Mucosa of rectum (tissue), 2 donors: ENCODE data around the gene ISG20L2.

Source experiments
- H3K27ac ChIP-seq, 2 donors: one replicate each; pipeline ENCODE4 v1.7.0; 2013; ENCODE audit warnings: inconsistent platforms in 2 of 2, low read depth in 2 of 2, low read length in 2 of 2
- H3K27me3 ChIP-seq, 2 donors: one replicate each; pipeline ENCODE4 v1.7.0; 2013; ENCODE audit warnings: low read length in 2 of 2; ENCODE audit not compliant: control insufficient read depth in 2 of 2, insufficient read depth in 2 of 2
- H3K36me3 ChIP-seq, 2 donors: one replicate each; pipeline ENCODE4 v1.7.0; 2013; ENCODE audit warnings: low read length in 2 of 2; ENCODE audit not compliant: control insufficient read depth in 2 of 2, insufficient read depth in 2 of 2
- H3K4me1 ChIP-seq, 2 donors: one replicate each; pipeline ENCODE4 v1.7.0; 2013; ENCODE audit warnings: low read length in 2 of 2, mild to moderate bottlenecking in 1 of 2; ENCODE audit not compliant: control insufficient read depth in 2 of 2, insufficient read depth in 2 of 2
- H3K4me3 ChIP-seq, 2 donors: one replicate each; pipeline ENCODE4 v1.7.0; 2013; ENCODE audit warnings: low read length in 2 of 2
- H3K9ac ChIP-seq, 2 donors: one replicate each; pipeline ENCODE4 v1.7.0; 2013; ENCODE audit warnings: low read length in 2 of 2, low read depth in 1 of 2, mild to moderate bottlenecking in 1 of 2
- H3K9me3 ChIP-seq, 2 donors: one replicate each; pipeline ENCODE4 v1.7.0; 2013; ENCODE audit warnings: low read length in 2 of 2; ENCODE audit not compliant: control insufficient read depth in 2 of 2
- donor health status: healthy.
- donor health status: Normal muscosa, but diverticular disease.

The ISG20L2 gene

DNA sequence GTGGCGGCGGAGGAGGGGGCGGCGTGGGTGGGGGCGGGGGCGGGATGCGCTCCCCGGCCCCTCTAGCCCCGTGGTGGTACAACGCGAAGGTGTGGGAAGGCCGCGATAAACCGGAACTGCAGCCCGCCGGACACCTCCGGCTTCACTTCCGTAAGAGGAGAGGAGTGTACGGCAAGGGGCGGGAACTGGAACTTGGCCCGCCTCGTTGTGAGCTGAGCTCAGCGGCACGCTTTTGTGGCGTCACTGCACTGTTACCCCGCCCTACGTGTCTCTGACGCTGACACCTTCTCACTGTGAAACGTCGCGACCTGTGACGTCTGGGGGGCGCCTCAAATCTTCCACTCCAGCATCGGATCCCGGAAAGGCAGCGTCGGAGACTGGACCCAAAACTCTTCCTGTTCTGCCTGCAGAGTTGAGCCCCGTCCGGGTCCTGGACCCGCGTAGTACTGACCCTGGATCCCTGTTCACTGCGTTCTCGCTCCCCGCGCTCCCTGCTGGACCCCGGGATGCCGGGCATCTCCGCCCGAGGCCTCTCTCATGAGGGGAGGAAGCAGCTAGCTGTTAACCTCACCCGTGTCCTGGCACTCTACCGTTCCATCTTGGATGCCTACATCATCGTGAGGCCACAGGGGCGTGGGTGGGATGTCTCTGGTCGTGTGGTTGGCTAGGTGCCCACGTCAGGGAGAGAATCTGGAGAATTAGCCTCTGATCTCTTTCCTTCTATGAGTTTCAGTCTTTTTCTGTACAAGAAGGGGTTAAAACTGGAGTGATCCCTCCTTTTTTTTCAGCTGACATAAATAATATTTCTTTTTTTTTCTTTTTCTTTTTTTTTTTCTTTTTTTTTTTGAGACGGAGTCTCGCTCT, at the start of gene ISG20L2:
TSS of gene ISG20L2 (minus strand) at position 168 of the 864 bp plus-strand sequence. CDS start 1,114 bp downstream, outside the sequence.
- Histone ChIP-seq H3K4me1 (peaks cover 35 to 36% of the 10 kb centered on the region in 2 donors), H3K36me3 (peaks cover 27 to 34% of the 10 kb centered on the region in 2 donors), H3K9ac (peak within 1 kb of the TSS; percentile 95 to 99), H3K27ac (peak within 1 kb of the TSS; percentile 87 to 96), H3K4me3 (peak within 1 kb of the TSS; percentile 89 to 100), H3K9me3 (no peaks in the 10 kb centered on the region), H3K27me3 (no peaks in the 10 kb centered on the region)

GRCh38 chr1:156777573-156777972, 49.0 kb upstream of the ISG20L2 start:
- Histone ChIP-seq H3K4me1 (no peaks in the 10 kb centered on the region), H3K4me3 (no peak overlapping the region), H3K27ac (no peak overlapping the region), H3K36me3 (peaks cover 2 to 15% of the 10 kb centered on the region in 2 donors), H3K9me3 (no peaks in the 10 kb centered on the region), H3K27me3 (no peaks in the 10 kb centered on the region), H3K9ac (no peak overlapping the region)

GRCh38 chr1:156776942-156777341, 48.4 kb upstream of the ISG20L2 start:
- H3K36me3 ChIP-seq, result peaks cover 0 to 9% of the 10 kb centered on the region in 2 donors
- H3K9me3 ChIP-seq, result no peaks in the 10 kb centered on the region
- H3K27me3 ChIP-seq, result no peaks in the 10 kb centered on the region
- no peak overlapping the region for H3K27ac ChIP-seq
- no peaks in the 10 kb centered on the region for H3K4me1 ChIP-seq
- H3K9ac ChIP-seq, result no peak overlapping the region
- H3K4me3 ChIP-seq, result no peak overlapping the region

- no peak overlapping the region for H3K27ac ChIP-seq
- no peak overlapping the region for H3K4me3 ChIP-seq
- H3K27me3 ChIP-seq, result no peaks in the 10 kb centered on the region
- H3K36me3 ChIP-seq, result peaks cover 2 to 15% of the 10 kb centered on the region in 2 donors
- no peak overlapping the region for H3K9ac ChIP-seq
- no peaks in the 10 kb centered on the region for H3K4me1 ChIP-seq
- no peaks in the 10 kb centered on the region for H3K9me3 ChIP-seq
Measured at GRCh38 chr1:156775799-156776198, 47.2 kb upstream of the ISG20L2 start.

GRCh38 chr1:156773607-156774006, 45.0 kb upstream of the ISG20L2 start:
- no peaks in the 10 kb centered on the region for H3K9me3 ChIP-seq
- H3K4me1 ChIP-seq, result peaks cover 7 to 9% of the 10 kb centered on the region in 2 donors
- H3K9ac ChIP-seq, result no peak overlapping the region
- H3K4me3 ChIP-seq, result no peak overlapping the region
- peaks cover 5 to 23% of the 10 kb centered on the region in 2 donors for H3K36me3 ChIP-seq
- no peak overlapping the region for H3K27ac ChIP-seq
- no peaks in the 10 kb centered on the region for H3K27me3 ChIP-seq

- Histone ChIP-seq H3K9ac (no peak overlapping the region), H3K27me3 (no peaks in the 10 kb centered on the region), H3K4me1 (peaks cover 9 to 12% of the 10 kb centered on the region in 2 donors), H3K9me3 (no peaks in the 10 kb centered on the region), H3K27ac (no peak overlapping the region), H3K4me3 (no peak overlapping the region), H3K36me3 (peaks cover 5 to 23% of the 10 kb centered on the region in 2 donors)
Measured at GRCh38 chr1:156772728-156773497, 44.3 kb upstream of the ISG20L2 start.

GRCh38 chr1:156772222-156772621, 43.7 kb upstream of the ISG20L2 start:
- Histone ChIP-seq H3K9me3 (no peaks in the 10 kb centered on the region), H3K4me1 (peaks cover 9 to 12% of the 10 kb centered on the region in 2 donors), H3K9ac (no peak overlapping the region), H3K27me3 (no peaks in the 10 kb centered on the region), H3K27ac (no peak overlapping the region), H3K36me3 (peaks cover 5 to 23% of the 10 kb centered on the region in 2 donors), H3K4me3 (no peak overlapping the region)

- H3K9ac ChIP-seq, result peak overlapping the region; percentile 95 to 99
- no peak overlapping the region for H3K27ac ChIP-seq
- peak overlapping the region; percentile 83 to 87 for H3K4me3 ChIP-seq
- no peaks in the 10 kb centered on the region for H3K27me3 ChIP-seq
- H3K9me3 ChIP-seq, result no peaks in the 10 kb centered on the region
- H3K4me1 ChIP-seq, result peaks cover 18 to 23% of the 10 kb centered on the region in 2 donors
- peaks cover 5 to 23% of the 10 kb centered on the region in 2 donors for H3K36me3 ChIP-seq
Measured at GRCh38 chr1:156768610-156769295, 40.2 kb upstream of the ISG20L2 start.

DNA sequence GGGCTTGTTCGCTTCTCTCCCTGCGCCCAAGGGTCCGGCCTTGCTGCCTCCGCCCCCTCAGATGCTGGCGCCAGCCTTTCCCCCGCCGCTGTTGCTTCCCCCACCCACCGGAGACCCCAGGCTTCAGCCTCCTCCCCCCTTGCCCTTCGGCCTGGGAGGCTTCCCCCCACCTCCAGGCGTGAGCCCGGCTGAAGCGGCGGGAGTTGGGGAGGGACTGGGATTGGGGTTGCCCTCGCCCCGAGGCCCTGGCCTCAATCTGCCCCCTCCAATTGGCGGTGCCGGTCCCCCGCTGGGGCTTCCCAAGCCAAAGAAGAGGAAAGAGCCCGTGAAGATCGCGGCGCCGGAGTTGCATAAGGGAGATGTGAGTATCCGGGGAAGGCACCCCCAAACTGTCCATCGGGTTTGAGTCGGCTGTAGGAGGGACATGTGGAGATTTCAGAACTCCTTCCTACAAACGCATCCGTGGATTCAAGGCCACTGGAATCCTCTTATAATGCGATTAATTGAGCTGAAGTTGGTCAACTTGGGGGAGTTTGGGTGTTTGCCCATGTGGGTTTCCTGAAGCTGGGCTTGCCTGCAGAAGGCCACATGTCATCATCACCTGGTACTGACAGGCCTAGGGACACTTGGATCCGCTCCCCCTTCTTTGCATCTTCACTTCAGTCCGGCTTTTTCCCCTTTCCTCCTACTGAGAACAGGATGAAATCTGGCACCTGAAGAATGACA, 39.5 kb upstream of the ISG20L2 start:
- Histone ChIP-seq H3K9me3 (no peaks in the 10 kb centered on the region), H3K27ac (peak overlapping the region; percentile 85 to 92), H3K9ac (peak overlapping the region; percentile 95 to 99), H3K4me3 (peak overlapping the region; percentile 83 to 87), H3K36me3 (peaks cover 5 to 17% of the 10 kb centered on the region in 2 donors), H3K4me1 (peaks cover 18 to 23% of the 10 kb centered on the region in 2 donors), H3K27me3 (no peaks in the 10 kb centered on the region)
